Stimulated activated CD4-positive, alpha-beta T cell treated with anti-CD3 and anti-CD28 coated beads, TNF-alpha, amount 100 ng/mL, for 4 hours (primary cell): Measurements from ENCODE around the gene HDAC10.

Source experiments
- DNase-seq, 3 experiments: peaks; one replicate each; pipeline ENCODE4 v3.0.0-alpha.2; 2020; ENCODE audit warnings: low read depth in 3 of 3

HDAC10 gene

GRCh38 chr22:50256258-50256862 lies 5.3 kb upstream of the HDAC10 start:
- DNase-seq, result no peak

GRCh38 chr22:50255607-50256006 lies 4.5 kb upstream of the HDAC10 start:
- no peak for DNase-seq

- no peak for DNase-seq
Observed at GRCh38 chr22:50255099-50255498, 4.0 kb upstream of the HDAC10 start.

- DNase-seq, result no peak
Observed at GRCh38 chr22:50253941-50254340, 2.9 kb upstream of the HDAC10 start.

- DNase-seq, result no peak
Observed at GRCh38 chr22:50253046-50253915, 2.2 kb upstream of the HDAC10 start.

GRCh38 chr22:50252082-50253045 lies 1.3 kb upstream of the HDAC10 start:
- peak; percentile 49 to 58 (median 54) for DNase-seq

GRCh38 chr22:50251477-50252081 lies 514 bp upstream of the HDAC10 start:
- DNase-seq, result no peak

- DNase-seq, result no peak
Observed at GRCh38 chr22:50250249-50250554, 863 bp downstream of the HDAC10 start.

GRCh38 chr22:50249341-50250248 lies 1.5 kb downstream of the HDAC10 start:
- no peak for DNase-seq

- DNase-seq, result no peak
Observed at GRCh38 chr22:50248196-50249081, 2.6 kb downstream of the HDAC10 start.

- peak in 1 of 3 experiments; percentile 27 for DNase-seq
Observed at GRCh38 chr22:50247748-50248147, 3.3 kb downstream of the HDAC10 start.

- no peak for DNase-seq
Observed at GRCh38 chr22:50246242-50247175, 4.6 kb downstream of the HDAC10 start.

- DNase-seq, result peak in 1 of 3 experiments; percentile 70
Observed at GRCh38 chr22:50245214-50246072, 5.6 kb downstream of the HDAC10 start.

GRCh38 chr22:50244420-50245213 lies 6.4 kb downstream of the HDAC10 start, which contains the start of gene TUBGCP6:
TSS of gene TUBGCP6 (minus strand) at chr22:50245023. CDS start at chr22:50244459, 564 bp downstream.
- peak; percentile 83 to 91 (median 90) for DNase-seq

- no peak for DNase-seq
Observed at GRCh38 chr22:50243685-50244419, 7.2 kb downstream of the HDAC10 start.

- no peak for DNase-seq
Observed at GRCh38 chr22:50242406-50242949, 8.6 kb downstream of the HDAC10 start.
